ENCODE data around the gene ENPP7.

GRCh38 chr17:79784353-79785016 is 53.7 kb downstream of the ENPP7 start:
- TF ChIP-seq POLR2A (IDR thresholded peaks at IDR 0.05) = no peak
- no peak for TF ChIP-seq CTCF (IDR thresholded peaks at IDR 0.05)
- TF ChIP-seq POLR2AphosphoS5 (IDR thresholded peaks at IDR 0.05) = no peak
